GM19463 (cell line): ENCODE results near the gene CBLL2.
"Not testable (repeated sequence)": the region's sequence is repeated elsewhere in the genome, so short reads cannot be mapped to it uniquely, and the experiment has no call there.

Experiments
- ATAC-seq: cut with Tn5 transposase; IDR thresholded peaks from one replicate; pipeline ENCODE4 v1.9.1; 2021; ENCODE audit warnings: mild to moderate bottlenecking, moderate library complexity; ENCODE audit not compliant: unreplicated experiment

Gene CBLL2

GRCh38 chrX:22272613-22273012, at the start of gene CBLL2:
Gene CBLL2 (plus strand): TSS chrX:22272913. CDS start chrX:22272992, 79 bp downstream.
- ATAC-seq, result no peak

- ATAC-seq, result no peak
Measured at GRCh38 chrX:22234380-22234779, 38.3 kb upstream of the CBLL2 start.

- no peak for ATAC-seq
Measured at GRCh38 chrX:22237479-22237878, 35.2 kb upstream of the CBLL2 start.

- ATAC-seq, result no peak
Measured at GRCh38 chrX:22246620-22247019, 26.1 kb upstream of the CBLL2 start.

GRCh38 chrX:22247169-22247568, 25.5 kb upstream of the CBLL2 start:
- no peak for ATAC-seq

- ATAC-seq, result no peak
Measured at GRCh38 chrX:22248401-22248800, 24.3 kb upstream of the CBLL2 start.

- ATAC-seq, result no peak
Measured at GRCh38 chrX:22249371-22249770, 23.3 kb upstream of the CBLL2 start.

GRCh38 chrX:22268706-22269105, 4.0 kb upstream of the CBLL2 start:
- no peak for ATAC-seq

- no peak for ATAC-seq
Measured at GRCh38 chrX:22273714-22274317, 1.1 kb downstream of the CBLL2 start.

GRCh38 chrX:22276781-22277180, 4.1 kb downstream of the CBLL2 start:
- ATAC-seq, result no peak

GRCh38 chrX:22278375-22278774, 5.7 kb downstream of the CBLL2 start:
- ATAC-seq, result no peak

GRCh38 chrX:22289209-22289608, 16.5 kb downstream of the CBLL2 start:
- ATAC-seq, result not testable (repeated sequence)

GRCh38 chrX:22296871-22297270, 24.2 kb downstream of the CBLL2 start:
- ATAC-seq, result no peak

- ATAC-seq, result peak; percentile 67
Measured at GRCh38 chrX:22300130-22300529, 27.4 kb downstream of the CBLL2 start.

GRCh38 chrX:22310779-22311178, 38.1 kb downstream of the CBLL2 start:
- ATAC-seq, result no peak

GRCh38 chrX:22313766-22314165, 41.1 kb downstream of the CBLL2 start:
- ATAC-seq, result no peak

- ATAC-seq, result no peak
Measured at GRCh38 chrX:22314211-22314610, 41.5 kb downstream of the CBLL2 start.

GRCh38 chrX:22314692-22315091, 42.0 kb downstream of the CBLL2 start:
- no peak for ATAC-seq

GRCh38 chrX:22315151-22315550, 42.4 kb downstream of the CBLL2 start:
- no peak for ATAC-seq

GRCh38 chrX:22320236-22320873, 47.6 kb downstream of the CBLL2 start:
- ATAC-seq, result no peak

GRCh38 chrX:22323541-22323940, 50.8 kb downstream of the CBLL2 start:
- no peak for ATAC-seq
